GM12878 (cell line): Measurements from ENCODE around the gene KCNN1. TPM values are rescaled to one million over a fixed set of nuclear protein-coding genes. Genes with fewer than 3 reads are reported as not detected.
A peak's percentile ranks its signal among the peaks of the same experiment; 100 is the strongest.

Experiments used
- ATAC-seq: fragments of 200-7000 bp; cut with Tn5 transposase; 3 replicates; pipeline ENCODE4 v1.9.1; 2020; ENCODE audit warnings: mild to moderate bottlenecking, moderate library complexity
- BruUV-seq: library from RNA; stranded (reverse); fragments of 400-500 nt; replicated peaks from 2 replicates; lab custom pipeline; 2021; lab: Mats Ljungman, UMichigan
- CTCF ChIA-PET: fragments of 300-600 bp; sonication (Branson Sonifier 250); formaldehyde crosslinking; extraction: SDS; loops from one replicate; lab custom pipeline; 2021; ENCODE audit warnings: inconsistent platforms; lab: Yijun Ruan, JAX
- POLR2A ChIA-PET: fragments of 350-600 bp; formaldehyde crosslinking; extraction: SDS; loops from one replicate; lab custom pipeline; 2021; ENCODE audit warnings: inconsistent platforms; lab: Charles Lee
- RAD21 ChIA-PET: fragments of 300-600 bp; sonication (Branson Sonifier 250); formaldehyde crosslinking; loops from one replicate; lab custom pipeline; 2023; ENCODE audit warnings: antibody characterized with exemption; ENCODE audit not compliant: unreplicated experiment; lab: Charles Lee
- SMC1A ChIA-PET: fragments of 300-600 bp; sonication (Branson Sonifier 250); formaldehyde crosslinking; loops from one replicate; lab custom pipeline; 2023; ENCODE audit not compliant: unreplicated experiment, uncharacterized antibody; lab: Charles Lee
- DNase-seq: peaks from one replicate; pipeline ENCODE4 v3.0.0-alpha.2; 2011; ENCODE audit warnings: low read depth, low spot score
- FAIRE-seq: peaks from 3 replicates; lab custom pipeline; 2011; peaks lifted over from hg19 to GRCh38; lab: Jason Lieb, UNC
- H2AFZ ChIP-seq: 2 replicates; pipeline ENCODE4 v1.6.0; 2011; ENCODE audit warnings: low read depth, low read length, control low read depth; ENCODE audit not compliant: control insufficient read depth
- H3K27ac ChIP-seq: 2 replicates; pipeline ENCODE4 v1.5.1; 2011; ENCODE audit warnings: control low read depth; ENCODE audit not compliant: control insufficient read depth, insufficient read depth
- H3K27me3 ChIP-seq, 2 experiments: replicated peaks in 1 of 2; 2 replicates each; pipeline versions ENCODE4 v1.6.0 to v1.6.1; 2011; ENCODE audit warnings: low read length in 1 of 2; ENCODE audit not compliant: control insufficient read depth in 2 of 2, insufficient read depth in 2 of 2
- H3K36me3 ChIP-seq, 2 experiments: 2 replicates each; pipeline ENCODE4 v1.5.1; 2011; ENCODE audit warnings: low read length in 1 of 2; ENCODE audit not compliant: control insufficient read depth in 2 of 2, insufficient read depth in 2 of 2
- H3K4me1 ChIP-seq: 2 replicates; pipeline ENCODE4 v1.6.1; 2011; ENCODE audit warnings: mild to moderate bottlenecking, low read length, moderate library complexity, mixed read lengths; ENCODE audit not compliant: control insufficient read depth, insufficient read depth
- H3K4me2 ChIP-seq: 2 replicates; pipeline ENCODE4 v1.6.0; 2011; ENCODE audit warnings: control low read depth; ENCODE audit not compliant: control insufficient read depth, insufficient read depth
- H3K4me3 ChIP-seq: fragments of 200-600 bp; sonication (generic); 2 replicates; pipeline ENCODE4 v1.5.1; 2016
- H3K79me2 ChIP-seq: 2 replicates; pipeline ENCODE4 v1.6.0; 2011; ENCODE audit warnings: low read length; ENCODE audit not compliant: control insufficient read depth, insufficient read depth
- H3K9ac ChIP-seq: 2 replicates; pipeline ENCODE4 v1.8.0; 2011; ENCODE audit warnings: low read length, control low read depth, mixed read lengths; ENCODE audit not compliant: control insufficient read depth, insufficient read depth
- H3K9me3 ChIP-seq: replicated peaks from 3 replicates; pipeline ENCODE4 v1.5.1; 2011; ENCODE audit warnings: mild to moderate bottlenecking, low read length; ENCODE audit not compliant: control insufficient read depth, insufficient read depth
- H4K20me1 ChIP-seq: 2 replicates; pipeline ENCODE4 v1.6.0; 2011; ENCODE audit not compliant: control insufficient read depth, insufficient read depth
- BACH1 ChIP-seq: fragments of 450-650 bp; IDR thresholded peaks from 2 replicates; pipeline ENCODE4 v1.6.1; 2017; ENCODE audit warnings: mild to moderate bottlenecking, borderline replicate concordance
- CREB1 ChIP-seq: IDR thresholded peaks from 2 replicates; pipeline ENCODE4 v1.6.1; 2012; ENCODE audit warnings: low read depth, mild to moderate bottlenecking, inconsistent platforms
- DPF2 ChIP-seq: fragments of 450-650 bp; IDR thresholded peaks from 2 replicates; pipeline ENCODE4 v1.6.1; 2017; ENCODE audit warnings: mild to moderate bottlenecking
- EZH2 ChIP-seq: IDR thresholded peaks from 2 replicates; pipeline ENCODE4 v1.6.1; 2012; ENCODE audit warnings: low read depth, mild to moderate bottlenecking, control low read depth, inconsistent platforms, low read length, borderline replicate concordance; ENCODE audit not compliant: control insufficient read depth
- IKZF1 ChIP-seq: fragments of 450-650 bp; conservative IDR thresholded peaks from 2 replicates; pipeline ENCODE4 v1.6.1; 2017; ENCODE audit warnings: antibody characterized with exemption, mild to moderate bottlenecking
- JUND ChIP-seq: IDR thresholded peaks from 2 replicates; pipeline ENCODE4 v1.6.1; 2012; ENCODE audit warnings: low read depth, mild to moderate bottlenecking, low read length, improper control_type of control experiment, moderate library complexity
- KDM1A ChIP-seq: fragments of 200-600 bp; sonication (generic); IDR thresholded peaks from 2 replicates; pipeline ENCODE4 v1.6.1; 2016; ENCODE audit warnings: borderline replicate concordance
- NR2C2 ChIP-seq: IDR thresholded peaks from 2 replicates; pipeline ENCODE4 v1.6.1; 2011; ENCODE audit warnings: borderline replicate concordance, low read depth; ENCODE audit not compliant: control insufficient read depth, insufficient read length
- POLR2AphosphoS5 ChIP-seq: IDR thresholded peaks from 2 replicates; pipeline ENCODE4 v1.6.1; 2011; ENCODE audit warnings: mild to moderate bottlenecking, low read length, inconsistent platforms
- SIN3A ChIP-seq: IDR thresholded peaks from 2 replicates; pipeline ENCODE4 v1.6.1; 2012; ENCODE audit warnings: low read depth, low read length, improper control_type of control experiment
- SMAD1 ChIP-seq: fragments of 450-650 bp; IDR thresholded peaks from 2 replicates; pipeline ENCODE4 v1.6.1; 2018; ENCODE audit warnings: mild to moderate bottlenecking, low read depth; ENCODE audit not compliant: partially characterized antibody
- SMAD5 ChIP-seq: IDR thresholded peaks from 2 replicates; pipeline ENCODE4 v1.6.1; 2016; ENCODE audit warnings: antibody characterized with exemption, low read depth
- TBL1XR1 ChIP-seq: IDR thresholded peaks from 2 replicates; pipeline ENCODE4 v1.6.1; 2012; ENCODE audit warnings: low read depth, low read length, improper control_type of control experiment
- TCF3 ChIP-seq: IDR thresholded peaks from 2 replicates; pipeline ENCODE4 v1.6.1; 2012; ENCODE audit warnings: low read depth, mild to moderate bottlenecking, low read length, borderline replicate concordance; ENCODE audit not compliant: insufficient read depth
- WRNIP1 ChIP-seq: IDR thresholded peaks from 2 replicates; pipeline ENCODE4 v1.6.1; 2011; ENCODE audit warnings: low read depth, low read length, improper control_type of control experiment, borderline replicate concordance
- YBX1 ChIP-seq: fragments of 450-650 bp; IDR thresholded peaks from 2 replicates; pipeline ENCODE4 v1.6.1; 2016; ENCODE audit warnings: antibody characterized with exemption
- ZNF217 ChIP-seq: fragments of 450-650 bp; IDR thresholded peaks from 2 replicates; pipeline ENCODE4 v1.6.1; 2017; ENCODE audit warnings: antibody characterized with exemption, mild to moderate bottlenecking
- ZNF274 ChIP-seq: IDR thresholded peaks from one replicate; pipeline ENCODE4 v1.8.0; 2011; ENCODE audit not compliant: insufficient read length, insufficient read depth
- WGBS: methylation state at CpG from one replicate; pipeline ENCODE4 v1.1.6; 2016; ENCODE audit warnings: low lambda C conversion rate; ENCODE audit not compliant: insufficient replicate concordance, insufficient coverage; ENCODE audit errors: missing lambda C conversion rate; 5-methylcytosine and 5-hydroxymethylcytosine counted together
- in situ Hi-C: fragments of 300-500 bp; cut with MboI; formaldehyde crosslinking; loops from 9 replicates; pipeline ENCODE4 v1.14.3; 2018; ENCODE audit warnings: mixed read lengths
- intact Hi-C: fragments of 100-400 bp; cut with micrococcal nuclease; formaldehyde crosslinking; loops from one replicate; pipeline ENCODE4 v1.14.2; 2022; ENCODE audit not compliant: unreplicated experiment
- polyA plus RNA-seq, 11 experiments: library from polyadenylated mRNA; depleted of rRNA in 4 of 11; unstranded in 6 of 11; stranded (reverse) in 5 of 11; fragments of >200 nt; fragmentation: Nextera tagmentation in 4 of 11; fragmentation: Illumina TruSeq in 1 of 11; extraction: Ambion mirVana in 4 of 11; extraction: Trizol in 1 of 11; gene quantifications; 1 replicate in 1 of 11; 2 replicates in 10 of 11; pipeline versions ENCODE4 v1.2.1 to v1.2.3, GENCODE V29; 2011 to 2016; ENCODE audit warnings: inconsistent platforms in 2 of 11, missing spikeins in 2 of 11, low read depth in 1 of 11
- total RNA-seq, 4 experiments: library from RNA; depleted of rRNA in 3 of 4; stranded (reverse); fragments of >200 nt in 3 of 4; fragmentation: Illumina TruSeq in 1 of 4; extraction: Trizol in 1 of 4; gene quantifications; 2 replicates each; pipeline versions ENCODE4 v1.2.1 to v1.2.3, GENCODE V29; 2013 to 2021
- TF ChIP-seq, protein P1 (sequence below): fragments of 450-650 bp; IDR thresholded peaks from 2 replicates; pipeline ENCODE4 v1.6.1; 2017; ENCODE audit warnings: mild to moderate bottlenecking
- TF ChIP-seq, protein P2 (sequence below), 3 experiments: IDR thresholded peaks in 2 of 3; conservative IDR thresholded peaks in 1 of 3; 2 replicates each; pipeline ENCODE4 v1.5.1; 2011; ENCODE audit warnings: low read depth in 3 of 3, low read length in 3 of 3, mild to moderate bottlenecking in 3 of 3, control low read depth in 2 of 3, moderate library complexity in 2 of 3, inconsistent platforms in 1 of 3, mixed read lengths in 1 of 3; ENCODE audit not compliant: control insufficient read depth in 2 of 3, insufficient read depth in 1 of 3; ENCODE audit errors: extremely low read depth in 1 of 3

KCNN1 gene
- total and polyA plus RNA-seq, 10 of the 15 experiments (the other 5 are each of a cell fraction or from before 2014, with no cell fraction given), result 0.02 to 0.95 (median 0.16) TPM; not detected in 1

DNA sequence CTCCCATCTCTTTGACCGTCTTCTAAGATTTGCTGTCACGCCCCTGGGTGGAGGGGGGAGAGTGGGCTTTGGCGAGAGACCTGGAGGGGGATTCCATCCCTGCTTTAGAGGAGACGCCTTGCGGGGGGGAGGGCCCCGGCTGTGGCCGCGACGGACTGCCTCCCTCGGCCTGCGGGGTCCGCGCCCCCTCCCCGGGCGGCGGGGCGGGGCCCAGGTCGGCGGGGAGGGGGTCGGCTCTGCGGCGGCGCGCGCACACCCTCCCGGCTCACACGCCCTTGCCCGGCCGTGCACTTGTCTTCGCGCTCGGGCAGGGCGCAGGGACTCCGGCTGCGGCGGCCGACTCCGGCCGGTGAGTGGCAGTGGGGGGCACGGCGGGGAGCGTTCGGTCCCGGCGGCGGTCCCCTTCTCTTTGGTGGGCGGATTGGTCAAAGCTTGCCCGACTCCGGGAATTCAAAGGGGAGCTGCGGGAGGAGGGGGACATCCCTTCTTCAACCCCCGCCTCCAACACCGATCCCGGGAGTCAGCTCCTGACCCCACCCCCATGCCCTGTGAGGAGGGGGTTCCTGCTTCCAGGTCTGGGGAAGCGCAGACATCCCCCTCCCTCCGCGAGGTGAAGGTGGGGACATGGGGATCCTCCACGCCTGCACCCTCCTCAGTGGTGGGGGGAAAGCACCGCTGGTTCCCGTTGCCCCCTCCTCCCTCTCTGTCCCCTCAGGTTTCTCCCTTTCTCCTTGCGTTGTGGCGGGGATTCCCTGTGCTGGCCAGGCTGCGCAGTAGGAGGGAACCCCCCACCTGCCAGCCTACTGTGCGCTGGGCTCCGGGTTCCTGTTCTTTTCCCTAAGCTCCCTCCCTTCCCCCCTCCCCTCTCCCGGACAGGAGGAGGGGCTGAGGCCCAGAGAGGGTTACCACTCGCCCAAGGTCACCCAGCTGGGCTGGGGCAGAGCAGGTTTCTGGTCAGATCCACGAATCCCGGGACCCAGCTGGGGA lies 14.6 kb upstream of the KCNN1 start:
- CTCF ChIA-PET, result interaction anchor here (1.1 to 4.1 kb wide), 6 partner anchors 13 to 93 kb away, joined by 3 to 27 read pairs (median 4); partner anchors contain the start of gene RPL18A
- POLR2A ChIA-PET, result interaction anchor here (0.6 to 2.9 kb wide), 5 partner anchors 9 to 126 kb away, joined by 3 to 14 read pairs (median 5); partner anchors contain the start of gene CCDC124
- Histone ChIP-seq H2AFZ (no peak overlapping the region; the same call in 1 of the 2 replicates), H4K20me1 (no peaks in the 10 kb centered on the region), H3K9ac (no peak overlapping the region), H3K4me1 (peaks cover 41% of the 10 kb centered on the region), H3K4me3 (peak overlapping the region; percentile 74), H3K27me3 (peaks cover 10 to 11% of the 10 kb centered on the region in 2 experiments), H3K79me2 (no peaks in the 10 kb centered on the region), H3K36me3 (no peaks in the 10 kb centered on the region), H3K27ac (no peak overlapping the region), H3K9me3 (no peaks in the 10 kb centered on the region), H3K4me2 (peak overlapping the region; percentile 92)
- no peak for DNase-seq
- no TSS peak for BruUV-seq
- in situ Hi-C loops, result no loop called here
- RAD21 ChIA-PET, result interaction anchor here (0.9 to 2.7 kb wide), 3 partner anchors 44 to 93 kb away, joined by 3 to 14 read pairs (median 5); partner anchors contain the start of gene RPL18A
- SMC1A ChIA-PET, result interaction anchor here (1.3 kb wide), 1 partner anchor 44 kb away, joined by 3 read pairs; no protein-coding TSS in a partner anchor
- FAIRE-seq, result no peak
- intact Hi-C loops, result no loop called here
- peak; percentile 6; the same call in 1 of the 3 replicates for ATAC-seq
- 3% methylated on average over 56 of the region's 68 CpGs for WGBS
- TF ChIP-seq CREB1, result no peak
- 0 out of 2 replicates have a peak, but pooled peaks have one; percentile 3 for TF ChIP-seq BACH1
- TF ChIP-seq KDM1A, result no peak
- TF ChIP-seq POLR2AphosphoS5, result no peak
- no peak for TF ChIP-seq SIN3A
- peak; percentile 68 for TF ChIP-seq DPF2
- TF ChIP-seq ZNF274, result no peak
- no peak for TF ChIP-seq YBX1
- TF ChIP-seq, protein P1, sequence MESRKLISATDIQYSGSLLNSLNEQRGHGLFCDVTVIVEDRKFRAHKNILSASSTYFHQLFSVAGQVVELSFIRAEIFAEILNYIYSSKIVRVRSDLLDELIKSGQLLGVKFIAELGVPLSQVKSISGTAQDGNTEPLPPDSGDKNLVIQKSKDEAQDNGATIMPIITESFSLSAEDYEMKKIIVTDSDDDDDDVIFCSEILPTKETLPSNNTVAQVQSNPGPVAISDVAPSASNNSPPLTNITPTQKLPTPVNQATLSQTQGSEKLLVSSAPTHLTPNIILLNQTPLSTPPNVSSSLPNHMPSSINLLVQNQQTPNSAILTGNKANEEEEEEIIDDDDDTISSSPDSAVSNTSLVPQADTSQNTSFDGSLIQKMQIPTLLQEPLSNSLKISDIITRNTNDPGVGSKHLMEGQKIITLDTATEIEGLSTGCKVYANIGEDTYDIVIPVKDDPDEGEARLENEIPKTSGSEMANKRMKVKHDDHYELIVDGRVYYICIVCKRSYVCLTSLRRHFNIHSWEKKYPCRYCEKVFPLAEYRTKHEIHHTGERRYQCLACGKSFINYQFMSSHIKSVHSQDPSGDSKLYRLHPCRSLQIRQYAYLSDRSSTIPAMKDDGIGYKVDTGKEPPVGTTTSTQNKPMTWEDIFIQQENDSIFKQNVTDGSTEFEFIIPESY, result no peak
- no peak for TF ChIP-seq JUND
- no peak for TF ChIP-seq ZNF217
- TF ChIP-seq IKZF1, result peak; percentile 51; the same call in 1 of the 2 replicates
- TF ChIP-seq, protein P2, sequence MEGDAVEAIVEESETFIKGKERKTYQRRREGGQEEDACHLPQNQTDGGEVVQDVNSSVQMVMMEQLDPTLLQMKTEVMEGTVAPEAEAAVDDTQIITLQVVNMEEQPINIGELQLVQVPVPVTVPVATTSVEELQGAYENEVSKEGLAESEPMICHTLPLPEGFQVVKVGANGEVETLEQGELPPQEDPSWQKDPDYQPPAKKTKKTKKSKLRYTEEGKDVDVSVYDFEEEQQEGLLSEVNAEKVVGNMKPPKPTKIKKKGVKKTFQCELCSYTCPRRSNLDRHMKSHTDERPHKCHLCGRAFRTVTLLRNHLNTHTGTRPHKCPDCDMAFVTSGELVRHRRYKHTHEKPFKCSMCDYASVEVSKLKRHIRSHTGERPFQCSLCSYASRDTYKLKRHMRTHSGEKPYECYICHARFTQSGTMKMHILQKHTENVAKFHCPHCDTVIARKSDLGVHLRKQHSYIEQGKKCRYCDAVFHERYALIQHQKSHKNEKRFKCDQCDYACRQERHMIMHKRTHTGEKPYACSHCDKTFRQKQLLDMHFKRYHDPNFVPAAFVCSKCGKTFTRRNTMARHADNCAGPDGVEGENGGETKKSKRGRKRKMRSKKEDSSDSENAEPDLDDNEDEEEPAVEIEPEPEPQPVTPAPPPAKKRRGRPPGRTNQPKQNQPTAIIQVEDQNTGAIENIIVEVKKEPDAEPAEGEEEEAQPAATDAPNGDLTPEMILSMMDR (IDR thresholded peaks at IDR 0.05 in 2 of 3, conservative IDR thresholded peaks at IDR 0.05 in 1 of 3; ENCODE audit: control insufficient read depth in 2 of 3, extremely low read depth in 1 of 3, insufficient read depth in 1 of 3, low read depth in 3 of 3, low read length in 3 of 3), result no peak
- 0 out of 2 replicates have a peak, but pooled peaks have one; percentile 43 for TF ChIP-seq EZH2
- TF ChIP-seq TBL1XR1, result no peak
- TF ChIP-seq WRNIP1, result no peak
- TF ChIP-seq TCF3, result no peak
- no peak for TF ChIP-seq SMAD5
- TF ChIP-seq NR2C2, result no peak
- TF ChIP-seq SMAD1, result no peak
